NCI-H345 treated with DMSO at 0.1 percent for 48 hours (cell line): ENCODE results near the gene HEPACAM.

Experiments used
- DNase-seq: peaks from one replicate; lab custom pipeline; 2025; ENCODE audit not compliant: unreplicated experiment; lab: John Stamatoyannopoulos, UW

Gene HEPACAM

DNA sequence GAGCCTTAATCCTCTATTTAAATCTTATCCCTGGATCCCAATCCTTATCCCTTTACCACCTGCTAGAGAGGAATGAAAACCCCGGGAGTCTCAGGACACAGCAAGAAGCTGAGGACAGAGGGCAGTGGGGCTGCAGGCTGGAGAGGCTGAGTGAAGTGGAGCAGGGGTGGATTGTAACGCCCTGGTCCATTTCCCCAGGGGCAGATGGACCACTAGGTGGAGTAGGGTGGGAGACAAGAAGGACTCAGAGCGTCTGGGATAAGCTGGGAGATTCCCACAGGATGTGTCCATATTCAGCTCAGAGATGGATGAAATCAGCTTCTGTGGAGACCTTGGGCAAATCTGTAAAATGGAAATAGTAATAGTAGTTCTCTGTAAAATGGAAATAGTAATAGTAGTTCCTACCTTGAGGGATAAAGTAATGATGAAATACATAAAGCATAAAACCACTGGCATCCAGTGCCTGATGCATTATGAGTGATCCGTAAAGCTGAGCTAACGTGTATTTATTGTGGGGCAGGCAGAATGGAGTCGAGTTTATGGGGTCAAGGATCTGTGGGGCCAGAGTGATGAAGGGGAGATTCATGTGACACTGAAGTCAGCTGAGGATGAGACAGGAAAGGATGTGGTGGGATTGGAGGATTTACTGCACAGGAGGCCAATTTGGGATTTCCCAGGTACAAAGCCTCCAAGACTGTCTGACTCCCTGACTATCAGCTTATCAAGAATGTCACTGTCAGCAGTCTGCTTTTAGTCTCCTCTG, 36.3 kb downstream of the HEPACAM start:
- no peak for DNase-seq

DNA sequence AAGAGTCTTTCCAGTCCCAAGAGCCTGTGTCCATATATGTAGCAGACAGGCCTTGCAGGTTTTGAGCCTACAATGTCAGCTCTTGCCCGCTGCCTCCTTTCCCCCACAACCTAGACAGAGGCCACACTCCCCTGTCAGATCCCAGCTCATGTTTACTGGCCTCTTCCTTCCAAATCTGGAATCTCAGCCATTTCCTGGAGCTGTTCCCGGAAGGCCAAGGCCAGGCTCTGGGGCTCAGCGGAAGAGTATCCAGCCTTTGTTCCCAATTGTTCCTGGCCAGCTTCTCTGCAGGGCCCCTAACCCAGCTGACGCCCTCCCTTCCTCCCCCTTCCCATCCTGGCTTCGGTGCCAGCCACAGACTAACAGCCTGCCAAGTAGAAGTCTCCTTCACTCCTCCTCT, 37.1 kb downstream of the HEPACAM start:
- DNase-seq = no peak

DNA sequence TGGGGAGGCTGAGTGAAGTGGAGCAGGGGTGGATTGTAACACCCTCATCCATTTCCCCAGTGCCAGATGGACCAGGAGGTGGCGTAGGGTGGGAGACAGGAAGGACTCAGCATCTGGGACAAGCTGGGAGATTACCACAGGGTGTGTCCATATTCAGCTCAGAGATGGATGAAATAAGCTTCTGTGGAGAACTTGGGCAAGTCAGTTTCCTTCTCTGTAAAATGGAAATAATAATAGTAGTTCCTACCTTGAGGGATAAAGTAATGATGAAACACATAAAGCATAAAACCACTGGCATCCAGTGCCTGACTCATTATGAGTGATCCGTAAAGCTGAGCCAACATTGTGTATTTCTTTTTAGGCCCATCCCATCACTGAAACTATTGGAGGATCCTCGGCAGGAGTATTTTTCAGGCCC, 37.6 kb downstream of the HEPACAM start:
- DNase-seq = no peak

DNA sequence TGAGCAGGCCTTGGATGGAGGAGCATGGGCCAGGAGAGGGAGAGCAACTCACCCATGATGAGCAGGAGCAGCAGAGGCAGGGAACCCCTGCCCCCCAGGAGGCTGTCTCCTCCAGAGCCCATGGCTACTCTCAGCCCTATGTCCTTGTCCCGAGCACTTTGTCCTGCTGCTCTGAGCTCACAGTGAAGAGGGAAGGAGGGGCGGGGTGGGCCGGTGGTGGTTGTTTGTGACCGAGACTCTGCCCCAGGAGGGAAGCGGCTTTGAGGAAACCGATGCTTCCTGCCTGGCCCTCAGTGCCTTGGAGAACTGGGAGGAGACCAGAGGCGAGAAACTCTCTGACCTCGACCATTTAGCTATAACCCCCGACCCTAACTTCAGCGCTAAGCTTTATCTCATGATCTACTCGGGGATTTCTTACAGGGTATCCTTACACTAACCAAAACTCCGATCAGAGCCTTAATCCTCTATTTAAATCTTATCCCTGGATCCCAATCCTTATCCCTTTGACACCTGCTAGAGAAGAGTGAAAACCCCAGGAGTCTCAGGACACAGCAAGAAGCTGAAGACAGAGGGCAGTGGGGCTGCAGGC, 38.1 kb downstream of the HEPACAM start, which contains the start of gene ROBO4:
Gene ROBO4 (minus strand): TSS at position 192 of the 589 bp plus-strand sequence. CDS start 70 bp downstream, at position 122.
- DNase-seq = no peak

DNA sequence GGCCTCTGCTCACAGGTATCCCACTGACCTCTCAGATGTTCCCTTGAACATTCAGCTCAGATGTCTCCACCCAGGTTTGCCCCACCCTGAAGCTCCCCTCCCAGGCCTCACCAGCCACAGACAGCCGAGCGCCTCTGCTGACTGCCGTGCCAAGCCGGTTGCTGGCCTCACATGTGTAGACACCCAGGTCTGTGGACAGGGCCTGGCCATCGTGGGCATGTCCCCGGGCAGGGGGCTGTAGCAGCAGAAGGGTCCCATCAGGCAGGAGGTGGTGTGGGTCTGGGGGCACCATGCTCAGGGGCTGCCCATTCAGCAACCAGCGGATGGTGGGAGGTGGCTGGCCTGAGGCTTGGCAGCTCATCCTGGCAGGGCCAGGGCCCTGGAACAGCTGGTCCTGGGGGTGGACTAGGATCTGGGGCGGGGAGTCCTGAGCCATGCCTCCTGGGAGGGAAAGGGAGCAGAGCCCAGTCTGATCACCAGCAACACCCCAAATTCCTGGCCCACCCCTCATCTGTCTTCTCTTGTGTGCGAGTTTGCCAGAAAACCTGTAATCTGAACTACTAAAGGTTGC, 38.9 kb downstream of the HEPACAM start:
- DNase-seq = no peak

DNA sequence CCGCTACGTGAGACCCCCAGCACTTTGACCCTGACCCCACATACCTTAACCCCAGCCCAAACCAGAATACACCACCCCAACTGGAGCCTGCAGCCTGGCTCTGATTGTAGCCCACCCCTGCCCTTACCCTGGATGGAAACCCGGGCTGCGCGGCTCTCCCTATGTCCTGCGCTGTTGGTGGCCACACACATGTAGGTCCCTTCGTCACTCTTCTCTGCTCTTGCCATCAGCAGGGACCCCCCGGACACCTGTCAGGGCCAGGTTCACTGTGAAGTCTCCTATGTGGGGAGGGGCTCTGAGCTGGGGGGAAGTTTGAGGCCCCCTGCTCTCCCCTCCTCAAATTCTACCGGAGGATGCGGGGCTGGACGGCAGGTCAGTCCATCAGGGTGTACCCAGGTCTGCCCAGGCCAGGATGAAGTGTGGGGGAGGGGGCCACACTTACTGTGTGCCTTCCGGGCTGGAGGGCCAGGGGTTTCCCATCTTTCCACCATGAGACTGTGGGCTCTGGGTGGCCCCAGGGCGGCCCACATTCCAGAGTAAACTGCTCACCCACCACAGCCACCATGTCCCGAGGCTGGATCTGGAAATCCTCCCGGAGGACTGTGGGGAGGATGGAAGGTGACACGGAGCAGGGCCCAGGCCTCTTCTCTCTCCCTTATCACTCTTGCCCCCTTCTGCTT, 39.6 kb downstream of the HEPACAM start:
- DNase-seq = no peak

DNA sequence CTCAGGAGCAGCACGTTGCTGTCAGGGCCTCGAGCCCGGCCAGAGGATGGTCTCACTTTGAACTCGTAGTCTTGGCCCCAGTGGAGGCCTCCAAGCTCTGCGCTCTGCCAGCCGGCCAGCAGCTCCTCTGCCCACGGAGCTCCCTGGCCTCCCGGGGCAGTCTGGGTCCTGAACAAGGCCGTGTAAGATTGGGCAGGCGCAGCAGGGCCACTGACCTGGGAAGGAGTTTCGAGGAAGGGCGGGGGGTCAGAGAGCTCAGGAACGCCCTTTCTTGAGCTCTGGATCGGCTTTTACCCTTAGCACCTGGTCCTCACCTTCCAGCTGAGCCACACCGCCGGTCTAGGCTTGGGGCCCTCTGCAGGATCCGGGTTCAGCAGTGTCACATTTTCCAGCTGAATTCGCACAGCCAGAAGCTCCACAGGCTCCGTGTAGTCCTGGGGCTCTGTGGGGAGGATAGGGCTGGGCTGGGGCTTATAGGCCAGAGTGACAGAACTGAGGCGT, 40.3 kb downstream of the HEPACAM start:
- no peak for DNase-seq

DNA sequence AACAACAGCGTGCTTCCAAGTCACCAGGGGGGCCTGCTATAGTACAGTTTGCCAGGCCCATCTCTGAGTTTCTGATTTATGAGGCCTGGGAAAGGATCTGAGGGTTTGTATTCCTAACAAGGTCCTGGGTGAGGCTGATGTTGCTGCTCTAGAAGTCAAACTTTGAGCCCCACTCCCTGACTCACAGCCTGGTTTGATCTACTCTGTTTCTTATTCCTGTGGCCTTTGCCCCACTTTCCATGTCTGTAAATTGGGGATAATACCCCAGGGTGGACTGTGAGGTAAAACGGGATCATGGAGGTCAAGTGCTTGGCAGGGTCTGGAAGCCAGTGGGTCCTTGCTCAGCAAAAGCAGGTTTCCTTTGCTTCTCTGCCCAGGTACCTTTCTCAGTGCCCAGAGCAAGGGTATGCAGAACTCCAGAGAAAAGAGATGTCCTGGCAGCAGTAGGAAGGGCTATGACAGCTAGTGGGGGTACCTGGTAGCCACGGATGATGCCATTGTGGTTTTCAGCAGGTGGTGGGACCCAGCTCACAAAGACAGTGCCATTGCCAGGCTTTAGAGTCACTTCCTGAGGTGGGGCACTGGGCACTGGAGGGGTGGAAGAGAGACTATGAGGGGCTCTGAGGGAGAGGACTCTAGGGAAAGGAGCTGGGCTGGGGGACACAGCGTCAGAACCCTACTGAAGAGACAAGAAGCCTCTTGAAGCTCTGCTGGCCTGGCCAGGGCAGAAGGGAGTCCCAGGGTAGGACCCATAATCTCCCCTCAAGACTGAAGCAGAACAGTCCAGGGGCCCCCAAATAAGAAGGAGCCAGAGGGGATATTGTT, 41.0 kb downstream of the HEPACAM start:
- DNase-seq = no peak

DNA sequence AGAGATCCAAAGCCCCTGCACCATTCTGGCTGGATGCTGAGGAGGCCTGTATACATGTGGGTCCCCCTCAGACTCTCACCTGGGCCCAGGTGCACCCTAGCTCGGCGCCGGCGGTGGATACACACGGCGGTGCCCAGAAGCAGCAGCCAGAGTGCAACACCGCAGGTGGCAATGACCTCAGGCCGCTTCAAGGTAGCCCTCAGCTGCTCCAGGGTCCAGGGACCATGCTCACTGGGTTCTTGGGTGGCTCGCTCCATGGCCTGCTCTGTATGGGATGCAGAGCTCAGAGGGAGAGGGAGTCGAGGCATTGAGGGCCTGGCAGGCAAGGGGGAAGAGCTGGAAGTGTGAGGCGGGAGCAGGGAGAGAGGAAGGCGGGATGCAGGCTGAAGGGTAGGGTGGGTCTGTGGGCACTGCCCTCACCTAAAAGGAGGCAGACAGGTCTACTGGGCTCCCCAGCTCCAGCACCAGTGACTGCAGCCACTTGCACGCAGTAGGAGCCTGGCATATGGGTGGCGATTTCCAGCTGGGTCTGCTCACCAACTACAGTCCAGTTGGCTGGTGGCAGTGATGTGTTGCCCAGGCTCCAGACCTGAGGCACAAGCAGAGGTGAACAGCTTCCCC, 42.0 kb downstream of the HEPACAM start:
- DNase-seq = no peak

DNA sequence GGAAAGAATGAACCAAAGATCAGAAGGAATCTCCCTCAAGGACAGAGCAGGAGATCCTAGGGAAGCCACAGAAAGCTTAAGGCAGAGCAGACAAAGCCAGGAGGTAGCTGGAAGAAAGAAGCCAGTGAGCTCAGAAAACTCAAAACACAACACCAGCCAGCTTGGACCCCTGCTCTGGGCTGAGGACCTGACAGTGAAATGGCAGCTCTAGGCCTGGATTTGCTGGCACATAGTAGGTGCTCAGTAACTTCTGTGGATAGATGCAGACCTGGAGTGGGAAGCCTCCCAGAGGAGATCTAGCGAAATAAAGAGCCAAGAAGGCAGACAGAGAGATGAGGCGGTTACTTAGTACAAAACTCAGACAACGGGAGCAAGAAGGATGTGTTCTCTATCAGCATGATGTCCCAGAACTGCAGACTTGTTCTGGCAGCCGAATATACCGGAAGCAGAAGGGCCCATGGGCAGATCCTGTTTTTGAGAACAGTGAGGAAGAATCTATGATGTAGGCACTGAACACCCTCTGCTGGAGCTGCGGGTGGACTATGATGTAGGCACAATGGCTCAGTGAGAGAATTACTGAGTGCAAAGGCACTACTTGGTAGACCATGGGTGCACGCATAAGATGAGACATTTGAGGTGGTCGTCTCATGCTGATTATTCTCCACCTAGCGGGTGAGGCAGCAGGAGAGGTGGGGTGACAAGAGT, 42.9 kb downstream of the HEPACAM start:
- DNase-seq = no peak

DNA sequence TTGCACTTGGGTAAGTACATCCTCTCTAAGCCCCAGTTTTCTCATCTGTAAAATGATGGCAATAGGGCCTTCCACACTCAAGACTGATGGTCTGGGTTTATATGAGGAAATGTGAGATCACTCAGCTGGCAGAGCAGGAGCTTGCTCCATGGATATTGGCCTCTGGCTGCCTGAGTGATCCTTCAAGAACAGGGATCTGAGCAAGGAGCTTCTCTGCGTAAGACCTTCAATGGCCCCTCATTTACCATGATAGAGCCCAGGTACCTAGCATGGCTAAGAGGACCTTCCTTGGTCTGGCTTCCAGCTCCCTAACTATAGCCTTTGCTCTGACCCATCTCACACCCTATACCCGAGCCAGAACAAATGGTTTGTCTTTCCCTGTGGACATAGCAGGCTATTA, 43.7 kb downstream of the HEPACAM start:
- no peak for DNase-seq

DNA sequence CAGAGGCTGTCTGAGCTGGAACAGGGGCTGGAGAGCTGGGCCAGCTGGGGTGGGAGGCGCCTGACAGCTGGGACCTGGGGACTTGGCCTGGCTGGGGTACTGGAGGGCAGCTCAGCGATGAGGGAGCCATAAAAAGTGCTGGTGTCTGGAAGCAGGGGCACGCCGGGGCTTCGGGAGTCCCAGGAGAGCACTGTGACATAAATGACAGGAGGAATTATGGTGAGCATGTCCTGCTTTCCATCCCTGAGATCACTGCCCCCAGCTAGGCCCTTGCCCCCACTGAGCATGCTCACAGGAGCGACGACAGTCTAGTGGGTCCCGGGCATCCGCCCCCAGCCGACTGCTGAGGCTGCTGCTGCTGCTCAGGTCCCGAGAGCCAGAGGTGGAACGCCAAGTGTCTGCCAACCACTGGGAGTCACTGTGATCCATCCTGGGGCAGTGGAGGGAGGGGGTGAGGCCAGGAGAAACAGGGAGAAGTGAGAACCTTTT, 44.4 kb downstream of the HEPACAM start:
- no peak for DNase-seq

DNA sequence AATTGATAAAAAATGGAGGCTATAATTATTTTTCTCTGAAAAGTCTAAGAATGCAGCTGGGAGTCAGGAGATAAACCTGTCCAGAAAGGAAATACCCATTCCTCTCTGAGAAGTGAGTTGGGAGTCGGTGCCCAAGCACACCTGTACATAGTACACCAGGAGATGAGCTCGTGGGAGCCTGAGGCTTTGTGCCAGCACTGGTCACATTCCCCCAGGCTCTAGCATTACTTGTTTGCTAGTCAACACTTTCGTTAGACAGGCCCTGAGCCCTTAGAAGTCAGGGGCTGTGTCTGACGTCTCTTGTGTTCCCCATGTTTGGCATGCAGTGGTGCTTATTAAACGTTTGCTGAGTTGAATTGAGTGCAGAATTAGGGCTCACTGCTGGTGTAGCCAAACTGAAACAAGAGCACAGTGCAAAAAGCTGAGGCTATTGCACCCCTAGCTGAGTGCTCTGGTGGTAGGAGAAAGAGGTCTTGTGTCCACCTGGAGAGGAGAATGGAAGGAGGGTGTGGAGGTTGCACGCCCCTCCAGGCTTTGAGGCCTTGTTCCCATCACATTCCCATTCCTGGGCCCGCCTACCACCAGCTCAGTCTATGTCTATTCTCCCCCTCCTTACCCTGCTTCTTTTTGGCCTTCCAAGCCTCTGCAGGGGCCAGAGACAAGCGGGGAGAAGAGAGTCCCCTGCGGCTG, 45.0 kb downstream of the HEPACAM start:
- no peak for DNase-seq

DNA sequence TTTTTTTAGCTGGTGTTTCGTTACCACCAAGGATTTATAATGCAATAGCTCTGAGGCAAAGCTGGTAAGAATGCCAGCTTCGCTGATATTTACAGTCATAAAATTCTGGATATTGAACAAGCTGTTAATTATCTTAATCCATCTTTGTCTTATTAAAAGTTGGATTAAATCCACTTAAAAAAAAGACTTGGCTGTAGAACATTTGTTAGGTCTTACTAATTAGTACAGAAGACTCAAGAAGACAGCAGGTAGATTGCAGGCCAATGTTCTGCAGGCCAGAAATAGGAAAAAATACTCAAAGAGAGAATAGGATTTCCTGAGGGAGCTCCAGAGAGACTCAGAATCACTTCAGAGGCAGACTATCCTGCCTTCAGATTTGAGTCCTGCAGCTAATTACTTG, 45.7 kb downstream of the HEPACAM start:
- no peak for DNase-seq

DNA sequence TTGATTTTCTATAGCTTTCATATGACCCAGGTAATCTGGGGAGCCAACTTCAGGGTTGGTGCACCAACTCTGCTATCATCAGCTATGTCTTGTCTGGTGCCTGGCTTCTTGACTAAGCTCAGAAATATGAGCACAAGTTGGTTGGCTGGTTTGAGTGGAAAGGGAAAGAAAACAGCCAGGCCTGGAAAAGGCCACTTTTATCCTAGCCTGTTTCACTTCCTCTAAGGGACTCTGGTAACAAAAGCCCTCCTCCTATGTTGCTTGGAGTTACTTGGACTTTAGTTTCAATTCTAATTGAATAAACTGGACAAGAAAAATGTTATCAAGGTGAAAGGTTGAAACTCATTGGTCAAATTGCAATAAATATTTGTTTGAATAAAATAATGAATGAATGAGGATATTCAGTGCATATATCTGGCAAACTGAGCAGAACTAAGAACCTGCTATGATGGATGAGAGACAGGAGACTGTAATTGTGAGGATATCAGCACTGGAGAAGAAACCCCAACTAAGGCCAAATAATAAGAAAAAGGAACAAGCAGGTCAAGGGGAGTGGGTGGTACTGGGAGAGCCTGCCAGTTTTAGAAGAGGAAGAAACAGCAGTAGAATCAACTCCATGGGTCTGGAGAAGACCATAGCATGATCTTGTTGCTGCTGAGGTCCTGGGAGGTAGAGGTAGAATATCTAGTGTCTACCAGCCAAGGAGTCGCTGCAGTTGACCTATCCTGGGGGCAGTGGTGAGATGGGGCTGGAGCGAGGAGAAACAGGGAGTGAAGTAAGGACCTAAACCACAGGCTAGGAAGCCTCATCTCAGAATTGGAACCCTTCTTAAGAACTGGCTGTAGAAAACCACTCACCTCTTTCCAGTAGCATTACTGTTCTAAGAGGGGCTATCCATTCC, 46.4 kb downstream of the HEPACAM start:
- no peak for DNase-seq

DNA sequence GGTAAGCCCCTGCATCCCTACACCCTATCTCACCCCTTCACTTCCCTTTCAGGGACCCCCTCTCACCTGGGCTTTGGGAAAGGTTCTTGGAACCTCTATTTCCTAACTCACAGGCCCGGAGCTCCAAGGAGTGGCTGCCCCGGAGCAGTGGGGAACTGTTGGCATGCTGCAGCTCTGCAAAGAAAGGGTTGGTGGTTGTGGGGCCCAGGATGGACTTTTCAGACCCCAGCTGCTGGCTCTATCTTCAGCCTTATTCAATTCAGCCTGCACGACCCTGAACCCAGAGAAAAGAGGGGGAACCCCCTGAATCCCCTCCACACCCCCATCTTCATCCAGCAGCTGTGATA, 48.2 kb downstream of the HEPACAM start:
- no peak for DNase-seq

DNA sequence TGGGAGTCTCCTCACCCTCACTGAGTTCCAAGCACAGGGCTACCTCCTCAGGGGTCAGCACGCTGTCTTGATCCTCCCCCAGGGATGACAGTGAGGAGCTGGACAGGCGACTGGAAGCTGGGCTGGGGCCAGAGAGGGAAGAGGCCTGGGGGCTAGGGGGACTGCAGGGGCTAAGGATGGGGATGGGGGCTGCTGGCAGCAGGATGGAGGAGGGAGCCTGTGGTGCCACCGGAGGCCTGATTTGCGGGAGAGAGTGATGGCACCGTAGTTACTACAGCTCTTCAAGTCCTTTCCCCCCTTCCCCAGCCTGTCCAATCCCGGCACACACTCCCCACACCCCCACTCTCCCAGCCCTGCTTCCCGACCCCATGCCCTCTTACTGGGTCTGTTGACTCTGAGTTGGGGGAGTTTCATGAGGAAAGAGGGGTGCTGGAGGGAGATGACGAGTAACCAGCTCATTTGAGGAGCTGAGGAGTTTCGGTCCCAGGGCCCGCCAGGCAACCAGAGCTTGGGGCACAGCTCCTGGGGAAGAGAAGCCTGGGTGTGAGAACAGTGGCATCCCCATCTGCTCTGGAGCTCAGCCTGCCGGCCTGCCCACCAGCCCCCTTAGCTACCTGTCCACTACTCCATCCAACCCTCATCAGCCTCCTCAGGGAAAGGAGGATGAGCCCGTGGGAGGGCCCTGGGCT, 48.7 kb downstream of the HEPACAM start:
- DNase-seq = no peak

DNA sequence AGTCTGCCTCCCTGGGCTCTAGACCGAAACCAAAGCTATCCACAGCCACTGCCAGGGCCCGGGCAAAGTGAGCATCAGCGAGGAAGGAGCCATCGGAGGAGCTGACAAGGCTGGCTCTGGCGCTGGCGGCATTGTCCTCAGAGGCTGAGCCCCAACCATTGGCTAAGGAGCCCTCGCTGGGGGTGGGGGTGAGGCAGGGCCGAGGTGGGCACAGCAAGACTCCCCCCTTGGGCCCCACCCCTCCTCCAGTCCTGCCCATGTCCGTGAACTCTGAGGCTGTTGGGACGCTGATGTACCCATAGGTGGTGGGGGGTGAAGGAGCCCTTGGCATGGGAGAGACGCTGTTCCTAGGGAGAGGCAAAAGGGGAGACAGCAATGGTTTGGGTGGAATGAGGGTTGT, 49.4 kb downstream of the HEPACAM start:
- no peak for DNase-seq
